Liver (tissue), 9 donors: ENCODE measurements around the gene GNB5. TPM values are rescaled to one million over a fixed set of nuclear protein-coding genes. Genes with fewer than 3 reads are reported as not detected.

ENCODE experiments used
- DNase-seq: peaks from one replicate; pipeline ENCODE4 v3.0.0-alpha.2; 2017; ENCODE audit warnings: low spot score
- H3K27ac ChIP-seq, 2 donors: one replicate each; pipeline ENCODE4 v1.7.0; 2013; ENCODE audit warnings: inconsistent platforms in 2 of 2, low read length in 2 of 2, control low read depth in 1 of 2, low read depth in 1 of 2, mild to moderate bottlenecking in 1 of 2
- H3K27me3 ChIP-seq, 4 donors: one replicate each; pipeline versions ENCODE4 v1.6.1 to v1.7.0; 2013; ENCODE audit warnings: low read length in 3 of 4, inconsistent platforms in 1 of 4, mild to moderate bottlenecking in 1 of 4, moderate library complexity in 1 of 4; ENCODE audit not compliant: control insufficient read depth in 4 of 4, insufficient read depth in 4 of 4
- H3K36me3 ChIP-seq, 4 donors: one replicate each; pipeline versions ENCODE4 v1.6.1 to v1.7.0; 2013; ENCODE audit warnings: low read length in 3 of 4, mild to moderate bottlenecking in 3 of 4, low read depth in 1 of 4, moderate library complexity in 1 of 4; ENCODE audit not compliant: control insufficient read depth in 4 of 4, insufficient read depth in 3 of 4
- H3K4me1 ChIP-seq, 4 donors: one replicate each; pipeline versions ENCODE4 v1.6.1 to v1.7.0; 2013; ENCODE audit warnings: low read length in 3 of 4, mild to moderate bottlenecking in 3 of 4, moderate library complexity in 1 of 4; ENCODE audit not compliant: control insufficient read depth in 4 of 4, insufficient read depth in 4 of 4
- H3K4me3 ChIP-seq, 3 donors: one replicate each; pipeline versions ENCODE4 v1.6.1 to v1.7.0; 2013; ENCODE audit warnings: low read length in 3 of 3, control low read depth in 1 of 3, low read depth in 1 of 3, mild to moderate bottlenecking in 1 of 3
- H3K9ac ChIP-seq, 2 donors: one replicate each; pipeline ENCODE4 v1.7.0; 2013; ENCODE audit warnings: low read length in 2 of 2, mild to moderate bottlenecking in 2 of 2, moderate library complexity in 2 of 2, control low read depth in 1 of 2, low read depth in 1 of 2
- H3K9me3 ChIP-seq, 4 donors: one replicate each; pipeline versions ENCODE4 v1.6.1 to v1.7.0; 2013; ENCODE audit warnings: low read length in 3 of 4; ENCODE audit not compliant: control insufficient read depth in 4 of 4
- EGR1 ChIP-seq, 2 donors: IDR thresholded peaks; 2 replicates each; pipeline ENCODE4 v1.6.1; 2016 to 2018; ENCODE audit warnings: antibody characterized with exemption in 2 of 2, low read depth in 2 of 2
- FOXA1 ChIP-seq: IDR thresholded peaks from 2 replicates; pipeline ENCODE4 v1.6.1; 2016; ENCODE audit warnings: antibody characterized with exemption
- FOXA2 ChIP-seq: IDR thresholded peaks from 2 replicates; pipeline ENCODE4 v1.6.1; 2016; ENCODE audit warnings: antibody characterized with exemption
- GABPA ChIP-seq, 2 donors: IDR thresholded peaks in 1 of 2; conservative IDR thresholded peaks in 1 of 2; 2 replicates each; pipeline ENCODE4 v1.6.1; 2016; ENCODE audit warnings: antibody characterized with exemption in 2 of 2, mild to moderate bottlenecking in 1 of 2, moderate library complexity in 1 of 2
- HNF4G ChIP-seq: IDR thresholded peaks from 2 replicates; pipeline ENCODE4 v1.6.1; 2016; ENCODE audit warnings: antibody characterized with exemption
- JUND ChIP-seq, 2 donors: IDR thresholded peaks; 2 replicates each; pipeline ENCODE4 v1.6.1; 2016; ENCODE audit warnings: antibody characterized with exemption in 2 of 2
- NR2F2 ChIP-seq: IDR thresholded peaks from 2 replicates; pipeline ENCODE4 v1.6.1; 2016; ENCODE audit warnings: antibody characterized with exemption
- RAD21 ChIP-seq, 2 donors: IDR thresholded peaks; 2 replicates each; pipeline ENCODE4 v1.6.1; 2016; ENCODE audit warnings: antibody characterized with exemption in 2 of 2, mild to moderate bottlenecking in 2 of 2
- RXRA ChIP-seq, 2 donors: IDR thresholded peaks; 2 replicates each; pipeline ENCODE4 v1.6.1; 2017 to 2018; ENCODE audit warnings: antibody characterized with exemption in 2 of 2, mild to moderate bottlenecking in 1 of 2
- SP1 ChIP-seq: IDR thresholded peaks from 2 replicates; pipeline ENCODE4 v1.6.1; 2018; ENCODE audit warnings: antibody characterized with exemption, mild to moderate bottlenecking
- TAF1 ChIP-seq: conservative IDR thresholded peaks from 2 replicates; pipeline ENCODE4 v1.6.1; 2016; ENCODE audit warnings: antibody characterized with exemption, mild to moderate bottlenecking
- YY1 ChIP-seq: IDR thresholded peaks from 2 replicates; pipeline ENCODE4 v1.6.1; 2016; ENCODE audit warnings: antibody characterized with exemption, mild to moderate bottlenecking
- ZBTB33 ChIP-seq: IDR thresholded peaks from 2 replicates; pipeline ENCODE4 v1.6.1; 2016; ENCODE audit warnings: antibody characterized with exemption
- WGBS: extraction: QIAGEN DNeasy Blood & Tissue Kit; methylation state at CpG from one replicate; pipeline ENCODE4 v1.1.7; 2013; 5-methylcytosine and 5-hydroxymethylcytosine counted together
- polyA plus RNA-seq, 2 donors: library from polyadenylated mRNA; stranded (reverse) in 1 of 2; unstranded in 1 of 2; fragments of 200-250 nt in 1 of 2; fragments of >200 nt in 1 of 2; fragmentation: Nextera tagmentation in 1 of 2; extraction: Ambion mirVana in 1 of 2; gene quantifications; one replicate each; pipeline versions ENCODE4 v1.2.1 to v1.2.3, GENCODE V29; 2013 to 2015
- total RNA-seq, 2 donors: library from RNA; depleted of rRNA; stranded (reverse); fragments of >200 nt; gene quantifications; one replicate each; pipeline ENCODE4 v1.2.3, GENCODE V29; 2014
- TF ChIP-seq, protein P1 (sequence below): fragments of 150-350 bp; IDR thresholded peaks from 2 replicates; pipeline ENCODE4 v1.5.1; 2017; ENCODE audit warnings: improper control_type of control experiment, low read depth, low read length; ENCODE audit not compliant: missing input control
- TF ChIP-seq, protein P2 (sequence below): IDR thresholded peaks from 2 replicates; pipeline ENCODE4 v1.6.1; 2016; ENCODE audit warnings: antibody characterized with exemption
- TF ChIP-seq, protein P3 (sequence below): IDR thresholded peaks from 2 replicates; pipeline ENCODE4 v1.6.1; 2016; ENCODE audit warnings: antibody characterized with exemption
- donor health status: healthy.
- donor health status: healthy.
- donor health status: healthy.
- donor health status: healthy.
- donor health status: healthy.

Gene GNB5
- total and polyA plus RNA-seq, 4 donors: 13.7 to 19.2 (median 15.7) TPM

GRCh38 chr15:52090193-52090592, 101.0 kb downstream of the GNB5 start (continued):
- TF ChIP-seq RAD21 (IDR thresholded peaks at IDR 0.05) (no peak), RXRA (IDR thresholded peaks at IDR 0.05) (no peak)

DNA sequence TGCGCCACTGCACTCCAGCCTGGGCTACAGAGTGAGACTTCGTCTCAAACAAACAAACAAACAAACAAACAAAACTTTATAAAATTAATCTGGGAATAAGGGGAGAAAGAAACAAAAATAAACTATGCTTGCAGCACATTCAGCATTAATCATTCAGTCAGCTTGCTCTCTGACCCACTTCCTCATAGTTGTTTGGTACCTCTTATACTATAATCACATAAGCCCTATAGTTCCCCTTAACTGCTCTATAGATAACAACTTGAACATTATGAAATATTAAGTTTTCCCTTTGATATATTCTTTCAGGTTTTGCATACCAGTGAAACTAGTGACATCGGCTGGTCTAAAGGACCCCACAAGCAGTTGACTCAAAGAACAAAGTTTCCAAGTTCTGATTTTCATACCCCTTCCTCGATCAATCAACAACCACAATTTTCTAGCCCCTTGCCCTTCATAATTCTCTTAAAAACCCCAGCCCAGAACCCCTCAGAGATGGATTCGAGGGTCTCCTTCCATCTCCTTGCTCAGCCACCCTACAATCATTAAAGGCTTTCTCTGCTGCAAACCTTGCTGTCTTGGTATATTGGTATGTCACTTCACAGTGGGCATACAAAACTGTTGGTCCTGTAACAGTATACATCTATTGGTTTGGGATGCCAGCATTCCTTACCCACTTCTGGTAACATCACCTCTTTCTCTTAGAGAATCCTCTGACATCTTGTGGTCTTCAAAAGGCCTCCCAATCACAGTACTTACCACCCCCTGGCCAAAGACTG, 105.0 kb downstream of the GNB5 start:
- Histone ChIP-seq H3K27ac (no peak overlapping the region), H3K9me3 (peaks cover 0 to 15% (median 3%) of the 10 kb centered on the region in 4 donors), H3K4me1 (no peaks in the 10 kb centered on the region), H3K9ac (no peak overlapping the region), H3K36me3 (no peaks in the 10 kb centered on the region), H3K4me3 (no peak overlapping the region), H3K27me3 (no peaks in the 10 kb centered on the region)
- TF ChIP-seq GABPA (IDR thresholded peaks at IDR 0.05 in 1 of 2, conservative IDR thresholded peaks at IDR 0.05 in 1 of 2) (no peak), ZBTB33 (no peak), JUND (IDR thresholded peaks at IDR 0.05) (no peak), FOXA2 (no peak), RAD21 (IDR thresholded peaks at IDR 0.05) (no peak), FOXA1 (no peak), SP1 (no peak), EGR1 (IDR thresholded peaks at IDR 0.05; ENCODE audit: low read depth in 2 of 2) (no peak), RXRA (IDR thresholded peaks at IDR 0.05) (no peak), TAF1 (no peak), YY1 (no peak), NR2F2 (no peak), HNF4G (no peak)
- TF ChIP-seq, protein P1, sequence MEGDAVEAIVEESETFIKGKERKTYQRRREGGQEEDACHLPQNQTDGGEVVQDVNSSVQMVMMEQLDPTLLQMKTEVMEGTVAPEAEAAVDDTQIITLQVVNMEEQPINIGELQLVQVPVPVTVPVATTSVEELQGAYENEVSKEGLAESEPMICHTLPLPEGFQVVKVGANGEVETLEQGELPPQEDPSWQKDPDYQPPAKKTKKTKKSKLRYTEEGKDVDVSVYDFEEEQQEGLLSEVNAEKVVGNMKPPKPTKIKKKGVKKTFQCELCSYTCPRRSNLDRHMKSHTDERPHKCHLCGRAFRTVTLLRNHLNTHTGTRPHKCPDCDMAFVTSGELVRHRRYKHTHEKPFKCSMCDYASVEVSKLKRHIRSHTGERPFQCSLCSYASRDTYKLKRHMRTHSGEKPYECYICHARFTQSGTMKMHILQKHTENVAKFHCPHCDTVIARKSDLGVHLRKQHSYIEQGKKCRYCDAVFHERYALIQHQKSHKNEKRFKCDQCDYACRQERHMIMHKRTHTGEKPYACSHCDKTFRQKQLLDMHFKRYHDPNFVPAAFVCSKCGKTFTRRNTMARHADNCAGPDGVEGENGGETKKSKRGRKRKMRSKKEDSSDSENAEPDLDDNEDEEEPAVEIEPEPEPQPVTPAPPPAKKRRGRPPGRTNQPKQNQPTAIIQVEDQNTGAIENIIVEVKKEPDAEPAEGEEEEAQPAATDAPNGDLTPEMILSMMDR: no peak
- TF ChIP-seq, protein P2, sequence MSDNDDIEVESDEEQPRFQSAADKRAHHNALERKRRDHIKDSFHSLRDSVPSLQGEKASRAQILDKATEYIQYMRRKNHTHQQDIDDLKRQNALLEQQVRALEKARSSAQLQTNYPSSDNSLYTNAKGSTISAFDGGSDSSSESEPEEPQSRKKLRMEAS: no peak
- TF ChIP-seq, protein P3, sequence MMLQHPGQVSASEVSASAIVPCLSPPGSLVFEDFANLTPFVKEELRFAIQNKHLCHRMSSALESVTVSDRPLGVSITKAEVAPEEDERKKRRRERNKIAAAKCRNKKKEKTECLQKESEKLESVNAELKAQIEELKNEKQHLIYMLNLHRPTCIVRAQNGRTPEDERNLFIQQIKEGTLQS: no peak
- WGBS: 84% methylated on average over 5 of the region's 5 CpGs
- no peak for DNase-seq

- no peaks in the 10 kb centered on the region for H3K36me3 ChIP-seq
- H3K27me3 ChIP-seq: no peaks in the 10 kb centered on the region
- H3K4me1 ChIP-seq: no peaks in the 10 kb centered on the region
- H3K9me3 ChIP-seq: peaks cover 0 to 13% (median 3%) of the 10 kb centered on the region in 4 donors
- no peak for DNase-seq
- TF ChIP-seq, protein P1: no peak
- no peak for TF ChIP-seq YY1
- no peak overlapping the region for H3K9ac ChIP-seq
- no peak overlapping the region for H3K4me3 ChIP-seq
- H3K27ac ChIP-seq: no peak overlapping the region
Measured at GRCh38 chr15:52085299-52085698, 105.9 kb downstream of the GNB5 start.
